Measurements from ENCODE around the gene DBF4B.
"Not testable (repeated sequence)": the region's sequence is repeated elsewhere in the genome, so short reads cannot be mapped to it uniquely, and the experiment has no call there.

DBF4B gene

DNA sequence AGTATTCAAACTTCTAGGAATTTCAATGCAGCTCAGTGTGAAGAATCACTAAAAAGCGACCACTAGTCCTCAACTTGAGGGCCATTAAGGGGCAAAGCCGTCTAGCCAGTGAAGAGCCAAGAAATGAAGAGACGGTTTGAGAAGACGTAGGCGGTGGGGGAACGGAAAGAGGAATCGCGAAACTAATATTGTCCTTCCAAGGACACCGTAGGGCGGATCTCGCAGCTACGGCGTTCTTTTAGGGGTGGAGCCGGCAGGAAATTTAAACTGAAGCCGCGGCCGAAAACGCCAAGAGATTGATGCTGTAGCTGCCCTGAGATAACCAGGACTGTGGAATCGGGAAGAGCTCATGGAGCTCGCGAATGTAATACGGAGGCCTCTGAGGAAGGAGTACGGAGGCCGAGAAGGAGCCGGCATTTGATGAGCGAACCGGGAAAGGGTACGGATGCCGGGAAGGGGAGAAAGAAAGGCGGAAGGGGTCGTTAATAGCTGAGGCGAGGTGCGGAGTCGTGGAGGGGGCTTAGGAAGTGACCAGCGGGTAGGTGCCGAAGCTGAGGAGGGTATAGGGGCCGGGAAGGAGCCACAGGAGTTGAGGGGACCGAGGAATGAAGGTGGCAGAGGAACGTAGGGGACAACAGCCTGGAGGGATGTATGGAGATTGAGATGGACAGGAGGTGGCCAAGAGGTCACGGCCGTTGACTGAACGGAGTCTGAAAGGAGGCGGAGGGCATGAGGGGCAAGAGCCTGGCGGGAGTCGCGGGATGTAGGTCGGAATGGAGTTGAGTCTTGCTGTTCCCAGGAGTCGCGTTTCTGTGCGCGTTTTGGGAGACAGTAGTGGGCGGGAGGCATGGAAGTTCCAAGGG is at the start of gene DBF4B:
TSS of gene DBF4B (plus strand) at position 265 of the 863 bp plus-strand sequence. CDS start at position 421, 156 bp downstream.
- peak; percentile 86 for DNase-seq

DNA sequence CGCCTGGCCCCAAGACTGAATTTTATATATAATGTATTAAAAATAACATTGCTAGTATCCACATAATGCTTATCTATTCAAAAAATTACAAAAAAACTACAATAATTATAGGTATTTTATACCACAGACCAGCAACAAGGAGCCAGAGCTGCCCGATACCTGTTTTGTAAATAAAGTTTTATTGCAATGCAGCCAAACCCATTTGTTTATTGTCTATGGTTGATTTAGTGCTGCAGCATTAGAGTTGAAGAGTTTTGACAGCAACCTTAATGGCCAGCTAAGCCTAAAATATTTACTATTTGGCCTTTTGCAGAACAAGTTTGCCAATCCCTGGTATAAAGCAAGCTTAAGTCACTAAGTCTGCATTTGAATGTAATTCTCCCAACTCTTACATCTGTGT is 46.6 kb upstream of the DBF4B start:
- DNase-seq, result no peak

DNA sequence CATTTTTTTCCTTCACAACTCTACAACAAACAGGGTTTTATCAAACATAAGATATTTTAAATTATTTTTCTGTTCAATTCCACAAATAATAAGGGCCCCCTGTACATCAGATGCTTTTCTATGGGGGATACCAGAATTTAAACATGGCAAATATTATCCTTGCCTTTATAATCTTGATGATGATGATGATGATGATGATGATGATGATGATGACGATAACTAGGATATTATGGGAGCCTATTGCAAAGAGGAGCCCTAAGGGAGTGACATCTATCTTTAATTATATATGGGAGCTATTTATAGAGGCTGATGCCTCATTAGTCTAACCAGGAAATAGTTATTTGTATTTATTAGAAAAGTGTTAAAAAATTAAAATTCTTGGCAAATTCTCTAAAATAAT is 45.4 kb upstream of the DBF4B start:
- no peak for DNase-seq

GRCh38 chr17:44664867-44665266 is 43.6 kb upstream of the DBF4B start:
- no peak for DNase-seq

GRCh38 chr17:44666006-44666405 is 42.5 kb upstream of the DBF4B start:
- DNase-seq, result no peak

DNA sequence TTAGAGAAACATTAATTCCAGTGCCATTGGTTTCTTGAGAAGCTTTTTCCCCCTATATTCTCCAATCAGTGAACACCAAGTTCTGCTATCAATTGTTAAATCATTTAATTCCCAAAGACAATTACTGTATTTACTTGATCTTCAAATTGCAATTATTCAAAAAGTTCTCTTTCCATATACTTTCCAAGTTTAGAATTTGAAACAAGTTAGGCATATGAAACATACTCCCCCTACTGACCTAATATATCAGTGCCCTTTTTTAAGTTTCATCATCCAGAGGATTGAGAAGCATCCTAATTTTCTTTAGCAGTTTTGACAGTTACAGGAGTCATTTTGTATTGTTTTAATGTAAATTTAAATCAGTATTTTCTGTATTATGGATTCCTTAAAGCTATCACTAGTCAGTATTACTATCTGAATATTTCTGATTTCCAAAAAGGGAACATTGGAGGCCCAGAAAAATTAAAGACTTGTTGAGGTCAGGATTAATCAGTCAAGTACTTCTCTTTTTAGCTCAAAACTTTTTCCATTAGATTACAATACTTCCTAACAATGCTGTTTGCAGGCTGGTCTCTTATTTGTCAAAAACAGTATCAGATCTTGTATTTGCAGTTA is 35.9 kb upstream of the DBF4B start:
- no peak for DNase-seq

- DNase-seq, result no peak
Observed at GRCh38 chr17:44673893-44674292, 34.6 kb upstream of the DBF4B start.

DNA sequence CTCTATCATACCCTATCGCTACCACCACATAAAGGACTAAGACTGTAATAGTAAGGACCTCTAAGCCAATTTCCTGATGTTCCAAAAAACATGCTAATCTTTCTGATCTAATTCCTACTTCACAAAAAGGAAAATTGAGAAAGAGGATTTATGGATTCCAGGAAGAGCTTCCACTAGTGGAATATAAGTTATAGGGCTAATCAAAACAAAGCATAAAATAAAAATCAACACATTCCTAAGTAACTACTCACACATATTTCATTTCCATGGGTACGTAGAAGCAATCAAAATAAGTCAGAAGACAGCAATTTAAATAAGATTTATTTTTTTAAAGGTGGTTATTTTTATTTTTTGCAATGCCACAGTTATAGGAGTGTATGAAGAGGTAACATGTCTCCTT is 31.3 kb upstream of the DBF4B start:
- DNase-seq, result no peak

DNA sequence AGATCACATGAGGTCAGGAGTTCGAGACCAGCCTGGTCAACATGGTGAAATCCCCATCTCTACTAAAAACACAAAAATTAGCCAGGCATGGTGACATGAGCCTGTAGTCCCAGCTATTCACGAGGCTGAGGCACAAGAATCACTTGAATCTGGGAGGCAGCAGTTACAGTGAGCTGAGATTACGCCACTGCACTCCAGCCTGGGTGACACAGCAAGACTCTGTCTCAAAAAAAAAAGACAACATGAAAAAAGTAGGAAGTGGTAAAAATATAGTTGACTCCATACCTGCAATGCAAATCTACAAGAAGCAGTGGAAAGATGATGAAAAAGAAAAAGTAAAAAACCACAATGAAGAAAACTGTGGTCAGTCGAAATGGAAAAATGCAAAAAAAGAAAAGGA is 25.2 kb upstream of the DBF4B start:
- DNase-seq, result not testable (repeated sequence)

- no peak for DNase-seq
Observed at GRCh38 chr17:44687756-44688155, 20.7 kb upstream of the DBF4B start.

- no peak for DNase-seq
Observed at GRCh38 chr17:44688200-44688599, 20.3 kb upstream of the DBF4B start.

DNA sequence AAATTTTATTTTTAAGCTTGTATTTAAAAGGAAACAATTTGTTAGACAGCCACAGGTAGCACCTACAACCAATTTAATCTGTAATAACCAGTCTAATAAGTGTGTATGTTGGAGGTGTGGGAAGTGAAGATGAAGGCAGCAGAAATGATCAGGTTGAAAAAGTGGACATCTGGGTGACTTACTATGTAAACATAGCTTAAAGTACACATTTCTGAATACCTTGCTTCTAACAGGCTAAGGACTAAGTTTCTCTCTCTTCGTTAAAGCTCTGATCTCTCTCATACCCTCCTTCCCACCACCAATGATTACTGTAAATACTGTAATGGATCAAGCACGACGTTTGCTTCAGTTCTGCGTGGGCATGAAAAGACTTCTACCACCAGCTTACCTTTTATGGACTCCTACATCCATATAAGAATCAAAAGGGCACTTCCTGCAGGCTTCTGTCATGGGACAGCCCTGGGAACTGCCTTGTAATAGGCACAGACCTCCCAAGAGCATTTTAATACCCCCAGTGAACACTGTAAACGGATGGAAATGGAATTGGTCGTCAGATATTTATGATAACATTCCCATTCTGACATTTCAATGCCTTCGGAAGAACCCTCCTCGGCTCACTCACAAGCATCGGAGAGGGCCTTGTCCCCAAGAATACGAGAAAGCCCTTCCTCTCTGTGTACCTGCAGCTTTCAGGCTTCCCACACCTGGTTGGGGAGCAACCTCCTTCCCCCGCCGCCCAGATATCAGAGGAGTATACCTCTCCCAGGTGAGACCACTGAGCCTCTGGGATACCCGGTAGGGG is 19.6 kb upstream of the DBF4B start:
- no peak for DNase-seq

GRCh38 chr17:44689477-44690217 is 18.8 kb upstream of the DBF4B start, which contains the start of gene CCDC43:
Gene CCDC43 (minus strand): TSS chr17:44689776. CDS start chr17:44689753, 23 bp downstream.
- peak; percentile 70 for DNase-seq

GRCh38 chr17:44690746-44691306 is 17.6 kb upstream of the DBF4B start:
- DNase-seq, result not testable (repeated sequence)

DNA sequence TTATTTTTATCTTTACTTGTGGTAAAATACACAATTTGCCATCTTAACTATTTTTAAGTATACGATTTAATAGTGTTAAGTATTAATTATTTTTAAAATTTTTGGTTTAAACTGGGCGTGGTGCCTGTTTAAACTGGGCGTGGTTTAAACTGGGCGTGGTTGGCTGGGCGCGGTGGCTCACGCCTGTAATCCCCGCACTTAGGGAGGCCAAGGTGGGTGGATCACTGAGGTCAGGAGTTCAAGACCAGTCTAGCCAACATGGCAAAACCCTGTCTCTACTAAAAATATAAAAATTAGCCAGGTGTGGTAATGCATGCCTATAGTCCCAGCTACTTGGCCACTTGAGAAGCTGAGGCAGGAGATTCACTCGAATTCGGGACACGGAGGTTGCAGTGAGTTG is 14.9 kb upstream of the DBF4B start:
- no peak for DNase-seq

DNA sequence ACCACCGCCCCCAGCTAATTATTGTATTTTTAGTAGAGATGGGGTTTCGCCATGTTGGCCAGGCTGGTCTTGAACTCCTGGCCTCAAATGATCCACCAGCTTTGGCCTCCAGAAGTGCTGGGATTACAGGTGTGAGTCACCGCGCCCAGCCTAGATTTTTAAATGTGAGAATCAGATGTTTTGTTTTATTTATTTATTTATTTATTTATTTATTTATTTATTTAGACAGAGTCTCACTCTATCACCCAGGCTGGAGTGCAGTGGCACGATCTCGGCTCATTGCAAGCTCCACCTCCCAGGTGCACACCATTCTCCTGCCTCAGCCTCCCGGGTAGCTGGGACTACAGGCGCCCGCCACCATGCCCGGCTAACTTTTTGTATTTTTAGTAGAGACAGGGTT is 8.2 kb upstream of the DBF4B start:
- not testable (repeated sequence) for DNase-seq

- no peak for DNase-seq
Observed at GRCh38 chr17:44707755-44708400, 587 bp upstream of the DBF4B start.

DNA sequence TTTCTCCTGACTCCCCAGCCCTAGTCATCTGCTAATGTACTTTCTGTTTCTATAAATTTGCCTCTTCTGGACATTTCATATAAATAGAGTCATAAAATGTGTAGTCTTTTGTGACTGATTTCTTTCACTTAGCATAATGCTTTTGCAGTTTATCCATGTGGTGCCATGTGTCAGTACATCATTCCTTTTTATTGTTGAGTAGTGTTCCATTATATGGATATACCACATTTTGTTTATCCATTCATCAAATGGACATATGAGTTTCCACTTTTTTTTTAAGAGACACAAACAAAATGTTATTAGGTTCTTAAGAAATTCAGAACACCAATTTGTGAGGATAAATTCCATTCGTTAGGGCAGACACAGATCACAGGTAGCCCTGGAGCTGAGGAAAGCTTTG is 11.0 kb downstream of the DBF4B start:
- DNase-seq, result no peak

GRCh38 chr17:44722254-44722653 is 13.8 kb downstream of the DBF4B start:
- DNase-seq, result no peak

- DNase-seq, result not testable (repeated sequence)
Observed at GRCh38 chr17:44726121-44726520, 17.7 kb downstream of the DBF4B start.

GRCh38 chr17:44733753-44734152 is 25.3 kb downstream of the DBF4B start:
- DNase-seq, result no peak

GRCh38 chr17:44734272-44734671 is 25.8 kb downstream of the DBF4B start:
- DNase-seq, result no peak

Data from NCI-H748 treated with DMSO at 0.1 percent for 48 hours (cell line).